HG03095 (cell line): Measurements from ENCODE around the gene BEX3.

ENCODE experiments used
- ATAC-seq: cut with Tn5 transposase; IDR thresholded peaks from one replicate; pipeline ENCODE4 v1.9.1; 2021; ENCODE audit warnings: moderate library complexity; ENCODE audit not compliant: unreplicated experiment

BEX3 gene

DNA sequence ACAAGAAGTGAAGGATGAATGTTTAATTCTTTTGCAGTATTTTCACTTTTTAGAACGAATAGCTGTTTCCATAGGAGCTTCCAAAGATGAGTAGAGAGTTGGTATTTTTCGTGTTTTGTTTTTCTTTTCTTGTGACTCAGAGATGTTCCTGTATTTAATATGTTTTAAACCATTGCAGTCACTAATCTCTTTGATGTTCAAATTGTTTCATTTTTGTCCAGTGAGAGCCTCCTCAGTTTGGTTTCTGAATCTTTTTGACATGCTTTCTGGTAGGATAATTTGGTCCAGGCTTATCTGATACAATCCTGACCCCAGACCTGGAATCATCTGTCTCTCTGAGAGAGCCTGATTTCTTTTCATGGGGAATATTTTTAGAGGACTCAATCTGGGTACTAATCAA is 41.6 kb downstream of the BEX3 start:
- no peak for ATAC-seq

- ATAC-seq: no peak
Measured at GRCh38 chrX:103418811-103419340, 42.5 kb downstream of the BEX3 start.

DNA sequence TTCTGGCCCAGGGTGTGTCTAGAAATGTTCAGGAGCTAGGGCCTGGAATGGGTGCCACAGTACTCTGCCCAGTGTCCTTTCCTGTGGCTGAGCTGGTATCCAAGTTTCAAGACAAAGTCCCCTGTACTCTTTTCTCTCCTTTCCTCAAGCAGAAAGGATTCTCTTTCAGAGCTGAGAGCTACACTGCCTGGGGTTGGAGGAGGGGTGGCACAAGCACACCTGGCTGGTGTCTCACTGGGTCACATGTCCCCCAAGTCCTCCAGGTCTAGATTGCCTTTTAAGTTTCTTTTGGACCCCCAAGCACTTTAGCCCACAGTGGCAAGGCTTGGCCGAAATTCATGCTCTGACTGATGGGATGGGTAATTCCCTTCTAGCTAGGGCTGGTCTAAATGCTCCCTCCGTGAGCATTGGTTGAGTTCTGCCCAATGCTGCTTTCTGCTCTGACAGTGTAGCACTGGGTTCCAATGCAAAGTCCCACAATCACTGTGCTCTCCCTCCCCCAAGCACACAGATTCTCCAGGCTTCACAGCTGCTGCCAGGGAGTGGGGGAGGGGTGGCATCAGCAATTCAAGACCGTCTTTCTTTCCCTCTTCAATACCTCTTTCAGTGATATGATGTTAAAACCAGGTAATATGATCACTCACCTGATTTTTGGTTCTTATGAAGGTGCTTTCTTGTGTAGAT is 47.8 kb downstream of the BEX3 start:
- ATAC-seq: no peak
